H1 (cell line): Measurements from ENCODE around the gene TATDN2. TPM values are rescaled to one million over a fixed set of nuclear protein-coding genes. Genes with fewer than 3 reads are reported as not detected.

Experiments
- CTCF ChIA-PET: fragments of 300-600 bp; sonication (Branson Sonifier 250); formaldehyde crosslinking; loops from one replicate; lab custom pipeline; 2021; ENCODE audit not compliant: partially characterized antibody; lab: Charles Lee
- POLR2A ChIA-PET: fragments of 300-600 bp; sonication (Branson Sonifier 250); formaldehyde crosslinking; loops from one replicate; lab custom pipeline; 2021; ENCODE audit warnings: inconsistent platforms; ENCODE audit not compliant: partially characterized antibody; lab: Charles Lee
- DNase-seq, 2 experiments: peaks; one replicate each; pipeline versions ENCODE4 v3.0.0 to v3.0.0-alpha.2; 2010 to 2022; ENCODE audit warnings: low spot score in 2 of 2, low read depth in 1 of 2, mixed read lengths in 1 of 2
- FAIRE-seq: peaks from 2 replicates; lab custom pipeline; 2011; peaks lifted over from hg19 to GRCh38; lab: Jason Lieb, UNC
- H2AFZ ChIP-seq: 2 replicates; pipeline ENCODE4 v1.8.1; 2012; ENCODE audit warnings: low read length, inconsistent platforms
- H2AK5ac ChIP-seq: 2 replicates; pipeline ENCODE4 v1.6.1; 2013; ENCODE audit warnings: low read depth, low read length
- H2BK120ac ChIP-seq: replicated peaks from 2 replicates; pipeline ENCODE3; 2013; ENCODE audit warnings: low read depth, low read length, inconsistent platforms
- H2BK12ac ChIP-seq: 2 replicates; pipeline ENCODE4 v1.6.1; 2013; ENCODE audit warnings: low read depth, low read length
- H2BK15ac ChIP-seq: 2 replicates; pipeline ENCODE4 v1.6.1; 2013; ENCODE audit warnings: low read length
- H2BK20ac ChIP-seq: 2 replicates; pipeline ENCODE4 v1.6.1; 2013; ENCODE audit warnings: low read length
- H2BK5ac ChIP-seq: 2 replicates; pipeline ENCODE4 v1.6.1; 2013; ENCODE audit warnings: low read depth, low read length
- H3K14ac ChIP-seq: 2 replicates; pipeline ENCODE4 v1.6.1; 2013; ENCODE audit warnings: inconsistent platforms; ENCODE audit not compliant: insufficient read length
- H3K18ac ChIP-seq: 2 replicates; pipeline ENCODE4 v1.6.1; 2013; ENCODE audit warnings: low read length; ENCODE audit errors: extremely low read depth
- H3K23ac ChIP-seq: 2 replicates; pipeline ENCODE4 v1.6.1; 2013; ENCODE audit warnings: inconsistent platforms; ENCODE audit not compliant: insufficient read length
- H3K23me2 ChIP-seq: 2 replicates; pipeline ENCODE4 v1.6.1; 2013; ENCODE audit warnings: low read depth, low read length
- H3K27ac ChIP-seq: 2 replicates; pipeline ENCODE4 v1.6.1; 2011; ENCODE audit warnings: low read depth, low read length, inconsistent platforms
- H3K27me3 ChIP-seq, 4 experiments: replicated peaks in 1 of 4; 1 replicate in 1 of 4; 2 replicates in 3 of 4; pipeline versions ENCODE4 v1.6.1 to v1.8.1; 2011 to 2013; ENCODE audit warnings: low read length in 3 of 4, mild to moderate bottlenecking in 3 of 4, inconsistent platforms in 2 of 4, mixed read lengths in 2 of 4, moderate library complexity in 1 of 4; ENCODE audit not compliant: control insufficient read depth in 3 of 4, insufficient read depth in 3 of 4; ENCODE audit errors: extremely low read depth in 1 of 4
- H3K36me3 ChIP-seq, 4 experiments: 2 replicates each; pipeline versions ENCODE4 v1.6.1 to v1.8.1; 2011 to 2013; ENCODE audit warnings: mild to moderate bottlenecking in 4 of 4, low read length in 3 of 4, moderate library complexity in 2 of 4, control low read depth in 1 of 4, inconsistent platforms in 1 of 4; ENCODE audit not compliant: insufficient read depth in 4 of 4, control insufficient read depth in 2 of 4
- H3K4ac ChIP-seq: replicated peaks from 2 replicates; pipeline ENCODE3; 2013; ENCODE audit warnings: low read length, low read depth, mixed read lengths, inconsistent platforms; ENCODE audit not compliant: insufficient read length
- H3K4me1 ChIP-seq, 4 experiments: replicated peaks in 1 of 4; 1 replicate in 1 of 4; 2 replicates in 3 of 4; pipeline versions ENCODE4 v1.6.1 to v1.8.1; 2011 to 2013; ENCODE audit warnings: low read length in 3 of 4, inconsistent platforms in 2 of 4, mixed read lengths in 1 of 4; ENCODE audit not compliant: insufficient read depth in 4 of 4, control insufficient read depth in 3 of 4
- H3K4me2 ChIP-seq, 2 experiments: 2 replicates each; pipeline versions ENCODE4 v1.6.1 to v1.8.1; 2011 to 2013; ENCODE audit warnings: low read depth in 2 of 2, low read length in 2 of 2, control low read depth in 1 of 2, inconsistent platforms in 1 of 2, mild to moderate bottlenecking in 1 of 2; ENCODE audit not compliant: insufficient read depth in 1 of 2
- H3K4me3 ChIP-seq, 4 experiments: fragments of 200-600, 300-600 bp in 1 of 4; sonication (generic), shearing (Covaris generic), sonication (Bioruptor Twin) in 1 of 4; 2 replicates each; pipeline versions ENCODE4 v1.5.1 to v1.8.1; 2011 to 2016; ENCODE audit warnings: low read length in 4 of 4, low read depth in 3 of 4, control low read depth in 2 of 4, inconsistent platforms in 2 of 4, mild to moderate bottlenecking in 2 of 4, mixed read lengths in 1 of 4, moderate library complexity in 1 of 4; ENCODE audit not compliant: insufficient read depth in 2 of 4; ENCODE audit errors: extremely low read depth in 1 of 4
- H3K56ac ChIP-seq: replicated peaks from 2 replicates; pipeline ENCODE3; 2013; ENCODE audit warnings: low read depth, mild to moderate bottlenecking, mixed read lengths, low read length, inconsistent platforms; ENCODE audit not compliant: insufficient read length
- H3K79me1 ChIP-seq: 2 replicates; pipeline ENCODE4 v1.6.1; 2013; ENCODE audit warnings: low read depth, low read length, control low read depth
- H3K79me2 ChIP-seq, 2 experiments: 2 replicates each; pipeline versions ENCODE4 v1.6.1 to v1.8.1; 2012 to 2013; ENCODE audit warnings: low read length in 2 of 2, mild to moderate bottlenecking in 2 of 2, inconsistent platforms in 1 of 2; ENCODE audit not compliant: insufficient read depth in 2 of 2, control insufficient read depth in 1 of 2
- H3K9ac ChIP-seq, 4 experiments: replicated peaks in 1 of 4; 1 replicate in 1 of 4; 2 replicates in 3 of 4; pipeline versions ENCODE4 v1.6.1 to v1.8.1; 2011 to 2013; ENCODE audit warnings: low read depth in 3 of 4, low read length in 3 of 4, control low read depth in 2 of 4, mild to moderate bottlenecking in 2 of 4, moderate library complexity in 2 of 4, inconsistent platforms in 1 of 4; ENCODE audit errors: extremely low read depth in 1 of 4
- H3K9me3 ChIP-seq, 2 experiments: 2 replicates each; pipeline versions ENCODE4 v1.6.1 to v1.8.1; 2012 to 2013; ENCODE audit warnings: mild to moderate bottlenecking in 2 of 2, moderate library complexity in 2 of 2, control low read depth in 1 of 2, inconsistent platforms in 1 of 2, low read depth in 1 of 2, low read length in 1 of 2, mixed read lengths in 1 of 2; ENCODE audit not compliant: insufficient read depth in 2 of 2
- H4K20me1 ChIP-seq, 2 experiments: replicated peaks in 1 of 2; 2 replicates each; pipeline versions ENCODE3 to v1.8.1; 2011 to 2013; ENCODE audit warnings: inconsistent platforms in 2 of 2, low read length in 2 of 2, mild to moderate bottlenecking in 1 of 2; ENCODE audit not compliant: insufficient read depth in 2 of 2, control insufficient read depth in 1 of 2
- H4K5ac ChIP-seq: 2 replicates; pipeline ENCODE4 v1.6.1; 2013; ENCODE audit warnings: low read length, low read depth, mixed read lengths, inconsistent platforms; ENCODE audit not compliant: insufficient read length
- H4K8ac ChIP-seq: 2 replicates; pipeline ENCODE4 v1.8.0; 2013; ENCODE audit warnings: mild to moderate bottlenecking, moderate library complexity, low read length, inconsistent platforms; ENCODE audit not compliant: insufficient read depth; ENCODE audit errors: extremely low read depth
- H4K91ac ChIP-seq: replicated peaks from 2 replicates; pipeline ENCODE3; 2013; ENCODE audit warnings: low read length, mixed read lengths, inconsistent platforms; ENCODE audit not compliant: insufficient read length
- CBX5 ChIP-seq: fragments of 300-800, 300-1000 bp; sonication (generic); IDR thresholded peaks from 2 replicates; pipeline ENCODE4 v1.7.1; 2016; ENCODE audit warnings: antibody characterized with exemption, low read length, low read depth
- CHD1 ChIP-seq: IDR thresholded peaks from 2 replicates; pipeline ENCODE4 v1.6.1; 2012; ENCODE audit warnings: low read depth, low read length, improper control_type of control experiment
- CREB1 ChIP-seq: IDR thresholded peaks from 2 replicates; pipeline ENCODE4 v1.6.1; 2012; ENCODE audit warnings: inconsistent platforms
- EP300 ChIP-seq, 2 experiments: IDR thresholded peaks; 1 replicate in 1 of 2; 2 replicates in 1 of 2; pipeline ENCODE4 v1.6.1; 2011 to 2012; ENCODE audit warnings: low read depth in 2 of 2, low read length in 2 of 2, mild to moderate bottlenecking in 2 of 2, borderline replicate concordance in 1 of 2, inconsistent platforms in 1 of 2, moderate library complexity in 1 of 2
- GABPA ChIP-seq: IDR thresholded peaks from 2 replicates; pipeline ENCODE4 v1.6.1; 2011; ENCODE audit warnings: mild to moderate bottlenecking, low read length, moderate library complexity, borderline replicate concordance; ENCODE audit not compliant: insufficient read depth
- JUN ChIP-seq: IDR thresholded peaks from 2 replicates; pipeline ENCODE4 v1.6.1; 2011; ENCODE audit warnings: low read depth, mild to moderate bottlenecking, improper control_type of control experiment, low read length
- MAFK ChIP-seq: IDR thresholded peaks from 2 replicates; pipeline ENCODE4 v1.6.1; 2012; ENCODE audit warnings: low read depth, mild to moderate bottlenecking, improper control_type of control experiment, low read length
- NRF1 ChIP-seq: IDR thresholded peaks from 2 replicates; pipeline ENCODE4 v1.6.1; 2011; ENCODE audit warnings: mild to moderate bottlenecking, low read depth, low read length, improper control_type of control experiment
- RAD21 ChIP-seq, 2 experiments: IDR thresholded peaks in 1 of 2; conservative IDR thresholded peaks in 1 of 2; 2 replicates each; pipeline ENCODE4 v1.6.1; 2011; ENCODE audit warnings: low read depth in 2 of 2, low read length in 2 of 2, improper control_type of control experiment in 1 of 2, inconsistent platforms in 1 of 2, mild to moderate bottlenecking in 1 of 2, moderate library complexity in 1 of 2
- TBP ChIP-seq: IDR thresholded peaks from 2 replicates; pipeline ENCODE4 v1.6.1; 2011; ENCODE audit warnings: low read depth, low read length, improper control_type of control experiment
- WGBS, 2 experiments: shearing (Covaris generic) in 1 of 2; methylation state at CpG; one replicate each; pipeline versions ENCODE4 v1.1.6 to v1.1.7; 2013 to 2015; ENCODE audit warnings: low lambda C conversion rate in 2 of 2, mixed read lengths in 2 of 2, inconsistent platforms in 1 of 2, low coverage in 1 of 2, missing lambda C conversion rate in 1 of 2; ENCODE audit not compliant: insufficient replicate concordance in 2 of 2, insufficient coverage in 1 of 2, insufficient read length in 1 of 2; ENCODE audit errors: extremely low coverage in 1 of 2, missing lambda C conversion rate in 1 of 2; 5-methylcytosine and 5-hydroxymethylcytosine counted together
- polyA plus RNA-seq, 7 experiments: library from polyadenylated mRNA; depleted of rRNA in 3 of 7; stranded (reverse) in 5 of 7; unstranded in 2 of 7; fragments of >200 nt in 5 of 7; fragments of 200-250 nt in 2 of 7; gene quantifications; 1 replicate in 5 of 7; 2 replicates in 1 of 7; 4 replicates in 1 of 7; pipeline versions ENCODE4 v1.2.1 to v1.2.3, GENCODE V29; 2011 to 2013; ENCODE audit warnings: missing spikeins in 2 of 7, mixed read lengths in 2 of 7
- total RNA-seq: library from RNA; stranded (reverse); fragmentation: NEBNext Ultra II Directional; extraction: Animal tissue kit (Norgen Biotek cat#: 25700); gene quantifications from 2 replicates; pipeline ENCODE4 v1.2.1, GENCODE V29; 2021

The TATDN2 gene
- total and polyA plus RNA-seq, 2 of the 8 experiments (the other 6 are each of a cell fraction or from before 2014, with no cell fraction given): 12.1 to 34.8 TPM

DNA sequence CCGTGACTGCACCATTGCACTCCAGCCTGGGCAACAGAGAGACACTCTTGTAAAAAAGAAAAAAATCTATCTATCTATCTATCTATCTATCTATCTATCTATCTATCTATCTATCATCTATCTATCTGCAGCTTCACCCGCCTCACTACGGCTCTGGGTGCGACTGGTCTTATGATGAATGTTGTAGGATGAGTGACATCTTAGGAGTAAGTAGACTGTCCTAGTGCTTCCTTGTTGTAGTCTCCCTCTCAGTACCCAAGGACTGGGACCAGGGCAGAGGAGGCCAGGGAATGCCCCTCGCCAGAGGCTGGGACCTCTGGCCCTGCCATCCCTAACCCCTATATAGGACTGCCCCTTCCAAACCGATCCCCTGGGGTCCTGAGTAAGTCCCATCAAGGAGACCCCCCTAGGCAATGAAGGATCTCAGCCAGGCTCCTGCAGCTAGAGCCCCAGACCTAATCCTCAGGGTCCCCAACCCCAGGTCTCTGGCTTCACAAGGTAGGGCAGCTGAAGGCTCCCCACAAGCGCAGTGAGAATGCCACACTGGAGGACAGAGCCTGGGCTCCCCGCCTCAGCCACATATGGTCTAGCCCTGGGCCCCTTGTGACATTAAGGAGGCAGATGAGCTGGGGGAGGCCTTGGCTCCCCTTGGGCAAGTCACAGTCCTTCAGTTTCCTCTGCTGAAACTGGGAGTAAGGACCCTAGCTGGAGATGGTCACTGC, 73.5 kb downstream of the TATDN2 start:
- Histone ChIP-seq H3K14ac (no peak overlapping the region), H4K91ac (no peak overlapping the region), H3K79me2 (peaks cover 11 to 25% of the 10 kb centered on the region in 2 experiments), H3K4me1 (peaks cover 0 to 4% (median 3%) of the 10 kb centered on the region in 4 experiments; a peak in 5 of 7 replicates), H3K56ac (no peak overlapping the region), H2BK120ac (no peak overlapping the region), H3K4ac (no peak overlapping the region), H3K23ac (no peak overlapping the region), H2BK5ac (no peak overlapping the region), H2BK15ac (peak overlapping the region; percentile 36; the same call in 1 of the 2 replicates), H4K8ac (peak overlapping the region; percentile 25; the same call in 1 of the 2 replicates), H2AK5ac (no peak overlapping the region), H4K20me1 (peaks cover 3 to 6% of the 10 kb centered on the region in 2 experiments), H3K36me3 (peaks cover 10 to 20% (median 17%) of the 10 kb centered on the region in 4 experiments), H4K5ac (no peak overlapping the region), H3K9me3 (no peaks in the 10 kb centered on the region), H3K27me3 (peaks cover 0 to 2% (median 0%) of the 10 kb centered on the region in 4 experiments; a peak in 2 of 7 replicates), H3K23me2 (peaks cover 7% of the 10 kb centered on the region; the same call in 1 of the 2 replicates), H3K4me2 (peak overlapping the region in 1 of 2 experiments; percentile 83; a peak in 1 of 4 replicates), H2BK12ac (0 out of 2 replicates have a peak overlapping the region, but pooled peaks have one; percentile 29), H2AFZ (no peak overlapping the region), H3K79me1 (peaks cover 5% of the 10 kb centered on the region; the same call in 1 of the 2 replicates), H3K4me3 (no peak overlapping the region), H3K18ac (no peak overlapping the region), H2BK20ac (no peak overlapping the region), H3K9ac (no peak overlapping the region), H3K27ac (no peak overlapping the region)
- CTCF ChIA-PET: interaction anchor here (0.9 to 2.6 kb wide), 21 partner anchors 9 to 563 kb away, joined by 3 to 12 read pairs (median 4); no protein-coding TSS in a partner anchor
- DNase-seq (no peak), FAIRE-seq (no peak)
- POLR2A ChIA-PET: interaction anchor here (0.7 to 3.9 kb wide), 11 partner anchors 8 to 195 kb away, joined by 3 to 20 read pairs (median 4); partner anchors contain the start of genes TATDN2 and VHL
- 85% methylated on average over 8 of the region's 8 CpGs; no CpG with 5 or more reads in 1 of the 2 experiments for WGBS, 2 experiments
- TF ChIP-seq JUN (no peak), TBP (no peak), CBX5 (no peak), GABPA (no peak), EP300 (IDR thresholded peaks at IDR 0.05; ENCODE audit: borderline replicate concordance in 1 of 2, low read depth in 2 of 2, low read length in 2 of 2) (no peak), MAFK (no peak), CREB1 (no peak), CHD1 (no peak), RAD21 (IDR thresholded peaks at IDR 0.05 in 1 of 2, conservative IDR thresholded peaks at IDR 0.05 in 1 of 2; ENCODE audit: low read depth in 2 of 2, low read length in 2 of 2) (no peak), NRF1 (no peak)
